Measurements from ENCODE around the gene TMCO6.
"Not testable (repeated sequence)": the region's sequence is repeated elsewhere in the genome, so short reads cannot be mapped to it uniquely, and the experiment has no call there.

The TMCO6 gene

DNA sequence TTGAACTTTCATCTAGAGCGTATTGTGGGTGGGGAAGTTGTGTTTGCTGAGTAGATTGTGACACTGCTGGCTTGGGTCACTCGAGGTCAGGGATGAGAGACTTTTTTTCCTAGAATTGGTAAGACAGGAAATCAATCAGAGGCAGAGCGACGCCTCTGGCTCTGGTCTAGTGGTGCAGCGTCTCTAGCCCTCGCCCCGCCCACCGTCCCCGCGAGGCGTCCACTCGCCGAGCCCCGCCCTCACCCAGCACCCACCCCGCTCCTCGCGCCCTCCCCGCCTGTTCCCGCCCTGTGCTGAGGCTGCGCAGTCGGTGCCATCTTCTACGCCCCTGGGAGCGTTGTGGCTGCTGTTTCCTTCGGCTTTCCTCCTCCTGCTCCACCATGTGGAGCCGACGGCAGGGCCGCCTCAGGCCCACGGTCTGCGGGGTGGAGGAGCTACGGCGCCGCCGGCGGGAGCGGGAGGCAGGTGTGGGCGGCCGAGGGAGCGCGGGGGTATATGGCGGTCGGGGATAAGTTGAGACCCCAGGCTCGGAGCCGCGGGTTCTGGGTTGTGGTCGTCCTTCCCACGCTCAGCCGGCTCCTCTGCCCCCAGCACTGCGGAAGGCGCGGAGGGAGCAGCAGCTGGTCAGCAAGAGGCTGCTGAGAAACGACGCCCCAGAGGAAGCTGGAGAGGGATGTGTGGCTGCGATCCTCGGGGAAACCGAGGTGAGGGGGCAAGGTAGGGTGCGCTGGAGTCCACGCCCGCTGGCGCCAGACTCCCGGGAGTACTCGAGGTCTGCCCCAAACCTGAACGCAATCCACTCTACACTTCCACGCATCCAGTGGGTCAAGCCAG, at the start of gene TMCO6:
TMCO6 (plus strand) TSS at position 304 of the 834 bp plus-strand sequence; CDS start at position 381, 77 bp downstream.
- peak; percentile 93 for DNase-seq

DNA sequence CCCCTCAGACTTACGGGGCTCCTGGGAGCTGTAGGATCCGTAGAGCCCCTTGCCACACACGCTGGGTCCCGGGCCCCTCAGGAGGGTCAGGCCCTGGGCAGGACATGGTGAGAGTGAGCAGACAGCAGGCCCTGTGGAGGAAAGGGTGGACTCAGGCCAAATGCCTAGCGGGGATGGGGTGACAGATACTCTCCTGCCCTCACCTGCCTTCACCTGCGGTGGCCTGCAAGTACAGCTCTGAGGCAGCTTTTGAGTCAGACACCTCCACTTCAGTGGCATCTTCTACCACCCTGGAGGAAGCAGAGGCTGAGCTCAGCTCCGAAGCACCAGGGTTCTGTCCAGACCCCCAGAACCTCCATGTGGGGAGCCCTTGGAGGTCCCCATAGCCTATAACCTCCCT, 48.4 kb upstream of the TMCO6 start:
- no peak for DNase-seq

DNA sequence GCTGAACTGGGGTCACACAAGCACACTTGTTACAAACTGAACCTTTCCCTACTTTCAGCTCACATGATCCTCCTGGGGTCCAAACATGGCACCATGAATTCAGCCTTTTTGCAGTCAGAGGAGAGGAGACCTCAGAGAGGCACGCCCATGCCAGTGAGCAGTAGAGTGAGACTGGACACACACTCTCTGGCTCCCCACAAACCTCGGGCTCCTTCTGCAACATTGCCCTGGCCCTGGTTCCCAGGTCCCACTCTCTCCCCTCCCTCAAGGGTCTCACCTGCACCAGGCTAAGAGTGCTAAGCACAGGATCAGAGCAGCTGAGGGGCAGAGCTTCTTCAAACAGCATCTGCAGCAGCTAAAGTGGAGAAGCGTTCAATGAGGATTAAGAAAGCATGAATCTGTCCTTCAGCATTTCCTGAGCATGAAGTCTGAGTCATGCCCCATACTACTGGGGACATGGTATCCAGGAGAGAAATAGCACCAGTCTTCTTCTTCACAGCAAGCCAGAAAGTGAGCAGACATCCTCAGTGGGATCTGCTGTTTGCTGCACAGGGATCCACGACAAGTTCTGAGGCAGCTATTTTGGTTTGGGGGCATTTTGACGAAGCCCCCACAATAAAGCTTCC, 47.4 kb upstream of the TMCO6 start:
- peak; percentile 39 for DNase-seq

DNA sequence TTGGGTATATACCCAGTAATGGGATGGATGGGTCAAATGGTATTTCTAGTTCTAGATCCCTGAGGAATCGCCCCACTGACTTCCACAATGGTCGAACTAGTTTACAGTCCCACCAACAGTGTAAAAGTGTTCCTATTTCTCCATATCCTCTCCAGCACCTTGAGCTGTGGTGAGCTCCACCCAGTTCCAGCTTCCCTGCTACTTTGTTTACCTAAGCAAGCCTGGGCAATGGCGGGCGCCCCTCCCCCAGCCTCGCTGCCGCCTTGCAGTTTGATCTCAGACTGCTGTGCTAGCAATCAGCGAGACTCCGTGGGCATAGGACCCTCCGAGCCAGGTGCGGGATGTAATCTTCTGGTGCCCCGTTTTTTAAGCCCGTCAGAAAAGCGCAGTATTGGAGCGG, 46.2 kb upstream of the TMCO6 start:
- not testable (repeated sequence) for DNase-seq

DNA sequence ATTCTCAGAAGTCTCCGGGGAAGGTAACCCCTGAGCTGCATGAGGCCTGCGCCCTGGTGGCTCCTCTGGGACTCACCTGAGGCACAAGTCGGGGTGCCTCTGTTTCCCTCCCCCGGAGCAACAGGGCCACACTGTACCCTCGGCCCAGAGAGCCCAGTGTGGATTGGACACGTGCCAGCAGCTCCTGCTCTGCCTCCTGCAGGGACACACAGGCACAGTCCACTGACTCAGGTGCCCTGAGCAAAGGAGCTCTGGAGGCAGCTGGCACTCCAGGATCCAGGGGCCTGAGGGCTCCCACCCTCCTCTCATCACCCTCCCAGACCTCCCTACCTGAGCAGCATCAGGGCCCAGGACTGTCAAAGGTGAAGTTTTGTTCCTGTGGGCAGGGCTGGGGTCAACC, 45.1 kb upstream of the TMCO6 start:
- DNase-seq = no peak

GRCh38 chr5:140595538-140596300, 43.5 kb upstream of the TMCO6 start:
- no peak for DNase-seq

GRCh38 chr5:140596321-140596741, 42.9 kb upstream of the TMCO6 start:
- no peak for DNase-seq

DNA sequence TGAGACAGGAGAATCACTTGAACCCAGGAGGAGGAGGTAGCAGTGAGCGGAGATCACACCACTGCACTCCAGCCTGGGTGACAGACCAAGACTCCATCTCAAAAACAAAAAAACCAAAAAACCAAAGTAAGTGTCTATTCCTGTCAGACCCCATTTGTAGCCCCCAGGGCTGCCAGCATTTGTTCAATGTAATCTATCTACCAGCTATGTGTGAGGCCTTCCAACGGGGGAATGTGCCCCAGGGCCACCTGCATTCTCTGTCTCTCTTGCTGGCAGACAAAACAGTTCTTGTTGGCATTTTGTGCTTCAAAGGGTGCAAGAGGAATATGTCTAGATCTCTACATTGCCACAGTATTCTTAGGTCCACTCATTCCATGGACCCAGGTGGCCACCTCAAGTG, 40.4 kb upstream of the TMCO6 start:
- DNase-seq = no peak

GRCh38 chr5:140600096-140600495, 39.2 kb upstream of the TMCO6 start:
- DNase-seq = no peak

- DNase-seq = no peak
These were observed 37.1 kb upstream of the TMCO6 start for GRCh38 chr5:140602147-140602546.

- DNase-seq = not testable (repeated sequence)
These were observed 35.9 kb upstream of the TMCO6 start for GRCh38 chr5:140603446-140603698.

DNA sequence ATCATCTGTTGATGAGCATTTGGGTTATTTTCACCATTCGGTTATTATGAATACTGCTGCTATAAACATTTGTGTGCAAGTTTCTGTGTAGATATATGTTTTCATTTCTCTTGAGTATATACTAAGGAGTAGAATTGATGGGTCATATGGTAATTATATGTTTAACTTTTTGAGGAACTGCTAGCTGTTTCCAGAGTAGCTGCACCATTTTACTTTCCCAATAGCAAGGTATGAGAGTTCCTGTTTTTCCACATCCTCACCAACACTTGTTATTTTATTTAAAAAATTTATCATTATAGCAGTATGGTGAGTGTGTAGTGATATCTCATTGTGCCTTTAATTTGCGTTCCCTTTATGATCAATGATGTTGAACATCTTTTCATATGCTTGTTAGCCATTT, 35.5 kb upstream of the TMCO6 start:
- no peak for DNase-seq

DNA sequence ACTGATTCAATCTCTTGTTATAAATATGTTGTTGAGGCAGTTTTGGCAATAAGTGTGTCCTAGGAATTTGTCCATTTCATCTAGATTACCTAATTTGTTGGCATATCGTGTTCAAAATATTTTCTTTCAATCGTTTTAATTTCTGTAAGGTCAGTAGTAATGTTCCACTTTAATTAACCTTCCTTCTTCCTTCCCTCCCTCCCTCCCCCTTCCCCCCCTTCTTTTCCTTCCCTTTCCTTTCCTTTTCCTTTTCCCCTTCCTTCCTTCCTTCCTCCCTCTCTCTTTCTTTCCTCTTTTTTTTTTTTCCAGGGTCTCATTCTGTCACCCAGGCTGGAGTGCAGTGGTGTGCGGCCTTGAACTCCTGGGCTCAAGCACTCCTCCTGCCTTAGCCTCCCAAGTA, 33.4 kb upstream of the TMCO6 start:
- DNase-seq = no peak

- DNase-seq = no peak
These were observed 32.2 kb upstream of the TMCO6 start for GRCh38 chr5:140607031-140607430.

DNA sequence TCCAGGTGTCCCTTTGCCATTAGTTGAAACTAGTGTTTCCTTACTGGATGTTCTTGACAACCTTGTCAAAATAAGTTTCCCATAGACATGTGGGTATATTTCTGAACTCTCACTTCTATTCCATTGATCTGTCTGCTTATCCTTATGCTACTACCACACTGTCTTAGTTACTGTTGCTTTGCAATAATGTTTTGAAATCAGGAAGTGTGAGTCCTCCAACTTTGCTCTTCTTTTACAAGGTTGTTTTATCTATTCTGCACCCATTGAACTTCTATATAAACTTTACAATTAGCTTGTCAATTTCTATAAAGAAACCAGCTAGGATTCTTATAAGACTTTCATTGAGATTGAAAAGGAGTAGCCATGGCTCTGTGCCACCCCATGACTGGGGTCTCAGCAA, 30.5 kb upstream of the TMCO6 start:
- no peak for DNase-seq

DNA sequence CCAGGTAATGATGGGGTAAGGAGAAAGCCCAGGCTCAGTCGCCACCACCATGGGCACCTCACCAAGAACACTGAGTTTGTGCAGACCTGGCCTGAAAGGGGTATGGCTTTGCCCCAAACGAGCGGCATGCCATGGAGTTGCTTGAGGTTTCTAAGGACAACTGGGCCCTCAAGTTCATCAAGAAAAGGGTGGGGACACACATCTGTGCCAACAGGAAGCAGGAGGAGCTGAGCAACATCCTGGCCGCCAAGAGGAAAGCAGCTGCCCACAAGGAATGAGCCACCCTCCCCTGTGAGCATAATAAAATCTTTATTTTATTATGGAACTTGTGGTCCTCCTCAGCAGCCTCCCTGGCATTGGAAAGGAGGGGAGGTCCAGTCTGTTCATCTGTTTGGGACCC, 30.1 kb upstream of the TMCO6 start:
- DNase-seq = no peak

GRCh38 chr5:140611020-140611521, 28.2 kb upstream of the TMCO6 start:
- DNase-seq = no peak

GRCh38 chr5:140622301-140622700, 16.9 kb upstream of the TMCO6 start:
- DNase-seq = no peak

DNA sequence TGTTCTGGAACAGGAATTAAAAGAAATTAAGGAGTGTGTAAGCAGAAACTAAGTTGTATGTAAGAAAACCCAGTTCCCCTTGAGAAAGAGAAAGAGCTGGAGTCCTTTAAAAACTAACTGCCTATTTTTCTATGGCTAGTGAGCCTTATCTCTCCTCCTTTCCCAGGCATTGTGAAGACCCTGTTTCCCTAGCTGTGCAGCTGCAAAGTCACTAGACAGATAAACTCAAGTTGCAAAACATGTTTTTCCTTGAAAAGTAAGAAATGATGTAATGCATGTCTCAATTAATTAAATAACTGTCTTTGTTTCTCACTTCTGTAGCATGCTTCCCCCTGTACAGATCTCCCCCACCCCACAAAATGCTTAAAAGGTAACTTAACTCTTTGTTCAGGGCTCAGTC, 16.2 kb upstream of the TMCO6 start:
- DNase-seq = not testable (repeated sequence)

- DNase-seq = not testable (repeated sequence)
These were observed 14.4 kb upstream of the TMCO6 start for GRCh38 chr5:140624886-140625285.

- no peak for DNase-seq
These were observed 11.3 kb upstream of the TMCO6 start for GRCh38 chr5:140627972-140628371.

GRCh38 chr5:140628711-140629110, 10.5 kb upstream of the TMCO6 start:
- no peak for DNase-seq

DNA sequence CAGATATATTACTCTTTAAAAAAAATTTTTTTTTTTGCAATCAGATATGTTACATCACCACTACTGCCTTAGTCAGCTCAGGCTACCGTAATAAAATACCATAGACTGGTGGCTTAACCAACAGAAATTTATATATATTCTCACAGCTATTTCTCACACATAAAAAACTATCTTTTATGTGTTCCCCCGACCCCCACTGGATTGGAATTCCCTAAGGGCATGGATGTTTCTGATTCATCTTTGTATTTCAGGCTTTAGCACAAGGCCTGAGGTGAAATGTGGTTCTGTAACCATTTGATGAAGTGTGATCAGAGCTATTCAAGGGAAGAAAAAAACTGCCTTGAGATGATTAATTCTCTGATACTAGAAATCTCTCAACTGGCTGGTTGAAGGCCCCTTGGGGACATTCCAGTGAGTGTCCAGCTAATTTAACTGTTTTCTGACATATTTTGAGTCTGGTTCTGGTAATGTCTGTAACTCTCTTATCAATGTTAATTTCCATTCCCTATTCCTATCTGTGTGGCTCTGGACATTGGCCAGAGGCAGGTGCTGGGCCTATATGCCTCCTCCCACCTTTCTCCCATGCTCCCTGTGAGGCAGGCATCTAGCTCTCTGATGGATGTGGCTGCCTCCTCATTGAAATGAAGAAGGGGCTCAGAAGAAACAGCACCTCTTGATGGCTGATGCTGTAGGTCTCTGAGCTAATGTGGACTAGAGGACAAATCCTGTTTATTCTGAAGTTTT, 8.8 kb upstream of the TMCO6 start:
- DNase-seq = peak; percentile 54
